GM19351 (cell line): Measurements from ENCODE around the gene ZNF428.
"Not testable (repeated sequence)": the region's sequence is repeated elsewhere in the genome, so short reads cannot be mapped to it uniquely, and the experiment has no call there.

Experiments
- ATAC-seq: cut with Tn5 transposase; IDR thresholded peaks from one replicate; pipeline ENCODE4 v1.9.1; 2021; ENCODE audit warnings: mild to moderate bottlenecking, moderate library complexity; ENCODE audit not compliant: unreplicated experiment

ZNF428 gene

GRCh38 chr19:43620061-43621001 is 902 bp upstream of the ZNF428 start:
- ATAC-seq: no peak

GRCh38 chr19:43618921-43619261 is 538 bp downstream of the ZNF428 start:
- peak; percentile 13 for ATAC-seq

GRCh38 chr19:43616954-43617353 is 2.5 kb downstream of the ZNF428 start:
- ATAC-seq: no peak

GRCh38 chr19:43616306-43616705 is 3.1 kb downstream of the ZNF428 start:
- ATAC-seq: no peak

GRCh38 chr19:43612374-43612773 is 7.1 kb downstream of the ZNF428 start:
- no peak for ATAC-seq

- no peak for ATAC-seq
Measured at GRCh38 chr19:43611788-43612187, 7.6 kb downstream of the ZNF428 start, which contains the start of gene SRRM5. TSS of gene SRRM5 (plus strand) at chr19:43612088. CDS start at chr19:43612122, 34 bp downstream.

GRCh38 chr19:43610493-43610892 is 8.9 kb downstream of the ZNF428 start:
- no peak for ATAC-seq

GRCh38 chr19:43609872-43610271 is 9.6 kb downstream of the ZNF428 start:
- no peak for ATAC-seq

- ATAC-seq: no peak
Measured at GRCh38 chr19:43607238-43608205, 11.9 kb downstream of the ZNF428 start.

- ATAC-seq: no peak
Measured at GRCh38 chr19:43606569-43607229, 12.7 kb downstream of the ZNF428 start.

- ATAC-seq: no peak
Measured at GRCh38 chr19:43605875-43606568, 13.4 kb downstream of the ZNF428 start.

- ATAC-seq: not testable (repeated sequence)
Measured at GRCh38 chr19:43600326-43600725, 19.1 kb downstream of the ZNF428 start.

- no peak for ATAC-seq
Measured at GRCh38 chr19:43599635-43600295, 19.7 kb downstream of the ZNF428 start.

GRCh38 chr19:43598445-43599240 is 20.8 kb downstream of the ZNF428 start:
- no peak for ATAC-seq

- no peak for ATAC-seq
Measured at GRCh38 chr19:43597876-43598275, 21.6 kb downstream of the ZNF428 start.

GRCh38 chr19:43596842-43597461 is 22.5 kb downstream of the ZNF428 start:
- no peak for ATAC-seq

GRCh38 chr19:43595999-43596841 is 23.2 kb downstream of the ZNF428 start, which contains the start of the genes IRGQ and ZNF576:
TSS of gene IRGQ (minus strand) at chr19:43596134. CDS start at chr19:43595338, 796 bp downstream.
TSS of gene ZNF576 (plus strand) at chr19:43596595. CDS start at chr19:43597109, 514 bp downstream.
- peak; percentile 82 for ATAC-seq
